ENCODE results near the gene KCNK10. TPM values are rescaled to one million over a fixed set of nuclear protein-coding genes. Genes with fewer than 3 reads are reported as not detected.
A peak's percentile ranks its signal among the peaks of the same experiment; 100 is the strongest.

Gene KCNK10
- total RNA-seq, 2 donors from 2014 or later = not detected

GRCh38 chr14:88333036-88333435 lies 10.0 kb upstream of the KCNK10 start:
- H3K9me3 ChIP-seq (ENCODE audit: control insufficient read depth, low read length, poor library complexity, severe bottlenecking) = no peaks in the 10 kb centered on the region
- Mint-ChIP-seq H3K4me1 (no peaks in the 10 kb centered on the region), H3K27me3 (peaks cover 69% of the 10 kb centered on the region), H3K36me3 (ENCODE audit: low read depth) (peaks cover 3% of the 10 kb centered on the region), H3K4me3 (no peak overlapping the region), H3K27ac (no peak overlapping the region)
- DNase-seq (no peak), ATAC-seq (no peak)

GRCh38 chr14:88327497-88327896 lies 4.4 kb upstream of the KCNK10 start:
- no peak for DNase-seq
- Mint-ChIP-seq H3K4me1 (peaks cover 6% of the 10 kb centered on the region), H3K4me3 (no peak overlapping the region), H3K36me3 (ENCODE audit: low read depth) (peaks cover 2% of the 10 kb centered on the region), H3K27me3 (peaks cover 75% of the 10 kb centered on the region), H3K27ac (no peak overlapping the region)
- no peak for ATAC-seq
- H3K9me3 ChIP-seq (ENCODE audit: control insufficient read depth, low read length, poor library complexity, severe bottlenecking) = no peaks in the 10 kb centered on the region

DNA sequence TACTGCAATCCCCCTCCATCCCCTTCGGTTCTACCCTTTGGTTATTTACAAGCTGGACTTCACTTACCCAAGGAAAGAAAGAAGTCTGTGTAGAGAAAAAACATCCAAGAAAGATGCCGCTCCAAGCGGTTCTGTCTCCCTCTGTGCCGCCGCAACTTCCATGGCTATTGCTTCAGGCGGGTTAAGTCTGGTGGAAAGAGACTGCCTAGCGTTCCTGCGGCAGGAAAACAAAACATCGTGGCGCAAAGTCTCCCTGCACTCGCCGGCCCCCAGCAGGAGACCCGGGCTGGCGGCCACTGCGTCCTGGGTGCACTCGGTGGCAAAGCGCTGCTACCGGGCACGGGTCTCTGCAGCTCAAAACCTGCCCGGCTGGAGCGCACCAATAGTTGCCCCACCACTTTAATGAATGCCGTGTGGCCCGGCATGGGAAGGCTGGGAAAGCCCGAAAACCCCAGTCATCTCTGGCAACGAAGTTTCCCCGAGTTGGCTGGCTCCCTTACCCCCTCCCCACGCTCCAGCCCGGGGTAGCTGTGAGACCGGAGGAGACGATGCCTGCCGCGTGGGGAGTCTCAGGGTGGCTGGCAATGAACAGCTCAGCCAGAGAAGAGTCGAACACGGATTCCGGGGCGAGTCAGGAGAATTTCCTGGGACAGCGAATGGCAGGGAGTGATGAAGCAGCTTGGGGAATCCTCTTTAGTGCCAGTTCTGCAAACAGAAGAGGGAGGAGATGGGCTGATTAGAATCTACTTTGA lies 3.5 kb upstream of the KCNK10 start:
- peaks cover 2% of the 10 kb centered on the region for H3K36me3 Mint-ChIP-seq (ENCODE audit: low read depth)
- DNase-seq (no peak), ATAC-seq (no peak)
- peaks cover 6% of the 10 kb centered on the region for H3K4me1 Mint-ChIP-seq
- peaks cover 70% of the 10 kb centered on the region for H3K27me3 Mint-ChIP-seq
- no peaks in the 10 kb centered on the region for H3K9me3 ChIP-seq (ENCODE audit: control insufficient read depth, low read length, poor library complexity, severe bottlenecking)
- H3K4me3 Mint-ChIP-seq = no peak overlapping the region
- no peak overlapping the region for H3K27ac Mint-ChIP-seq

GRCh38 chr14:88325883-88326282 lies 2.8 kb upstream of the KCNK10 start:
- Mint-ChIP-seq H3K27ac (no peak overlapping the region), H3K36me3 (ENCODE audit: low read depth) (peaks cover 2% of the 10 kb centered on the region), H3K27me3 (peaks cover 64% of the 10 kb centered on the region), H3K4me3 (no peak overlapping the region), H3K4me1 (peaks cover 6% of the 10 kb centered on the region)
- H3K9me3 ChIP-seq (ENCODE audit: control insufficient read depth, low read length, poor library complexity, severe bottlenecking) = no peaks in the 10 kb centered on the region
- ATAC-seq (no peak), DNase-seq (no peak)

DNA sequence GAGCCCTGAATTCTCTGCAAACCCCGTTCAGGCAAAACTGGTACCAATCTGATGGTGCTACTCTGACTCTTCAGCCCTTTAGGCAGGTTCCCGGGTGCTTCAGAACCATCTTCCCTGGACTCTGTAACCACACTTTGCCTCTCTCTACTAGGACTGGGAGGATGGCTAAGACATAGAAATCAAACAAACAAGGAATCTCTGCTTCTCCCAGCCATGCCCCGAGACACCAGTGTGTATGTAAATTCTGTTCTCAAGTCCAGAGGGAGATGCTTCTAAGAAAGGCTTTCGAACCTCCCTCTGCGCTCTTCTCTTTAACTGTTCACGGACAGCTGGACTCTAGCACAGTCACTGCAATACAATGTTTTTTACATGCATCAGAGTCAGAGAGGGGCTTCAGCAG lies 1.9 kb upstream of the KCNK10 start:
- Mint-ChIP-seq H3K36me3 (ENCODE audit: low read depth) (peaks cover 2% of the 10 kb centered on the region), H3K4me3 (no peak overlapping the region), H3K27ac (no peak overlapping the region), H3K4me1 (peaks cover 6% of the 10 kb centered on the region), H3K27me3 (peaks cover 57% of the 10 kb centered on the region)
- ATAC-seq (no peak), DNase-seq (no peak)
- no peaks in the 10 kb centered on the region for H3K9me3 ChIP-seq (ENCODE audit: control insufficient read depth, low read length, poor library complexity, severe bottlenecking)

GRCh38 chr14:88324491-88324890 lies 1.4 kb upstream of the KCNK10 start:
- DNase-seq = no peak
- Mint-ChIP-seq H3K27ac (no peak overlapping the region), H3K4me1 (peaks cover 6% of the 10 kb centered on the region), H3K36me3 (ENCODE audit: low read depth) (peaks cover 2% of the 10 kb centered on the region), H3K4me3 (no peak overlapping the region), H3K27me3 (peaks cover 53% of the 10 kb centered on the region)
- no peak for ATAC-seq
- H3K9me3 ChIP-seq (ENCODE audit: control insufficient read depth, low read length, poor library complexity, severe bottlenecking) = no peaks in the 10 kb centered on the region

GRCh38 chr14:88323523-88324199 lies 592 bp upstream of the KCNK10 start:
- ATAC-seq (no peak), DNase-seq (no peak)
- H3K4me1 Mint-ChIP-seq = peaks cover 6% of the 10 kb centered on the region
- H3K27me3 Mint-ChIP-seq = peaks cover 49% of the 10 kb centered on the region
- peak overlapping the region; percentile 79 for H3K4me3 Mint-ChIP-seq
- H3K9me3 ChIP-seq (ENCODE audit: control insufficient read depth, low read length, poor library complexity, severe bottlenecking) = no peaks in the 10 kb centered on the region
- peaks cover 2% of the 10 kb centered on the region for H3K36me3 Mint-ChIP-seq (ENCODE audit: low read depth)
- H3K27ac Mint-ChIP-seq = no peak overlapping the region

DNA sequence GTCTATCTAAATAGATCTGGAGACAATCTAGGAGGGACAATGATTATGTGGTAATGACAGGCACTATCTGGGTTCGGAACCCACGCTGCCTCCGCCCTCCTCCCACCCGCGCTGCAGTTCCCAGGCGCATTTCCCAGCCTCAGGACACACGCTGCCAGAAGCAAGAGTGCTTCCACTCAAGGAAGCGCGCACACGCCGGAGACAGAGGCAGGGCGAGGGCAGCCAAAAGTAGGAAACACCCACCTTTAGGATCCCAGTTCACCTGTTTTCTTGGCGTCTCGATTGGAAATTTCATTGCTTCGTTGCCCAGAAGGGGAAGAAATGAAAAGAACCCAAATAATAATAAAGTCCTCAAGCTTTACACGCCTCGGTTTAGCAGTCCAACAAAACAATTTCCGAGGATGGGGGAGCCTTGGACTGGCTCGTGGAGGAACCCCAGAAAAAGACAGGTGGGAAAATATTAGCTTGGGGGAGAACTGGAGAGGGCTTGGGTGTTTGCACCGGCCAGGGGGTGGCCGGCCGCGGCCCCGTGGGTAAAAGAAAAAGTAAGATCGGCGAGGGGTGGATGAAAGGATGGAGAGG lies 474 bp downstream of the KCNK10 start:
- Mint-ChIP-seq H3K27me3 (peaks cover 39% of the 10 kb centered on the region), H3K36me3 (ENCODE audit: low read depth) (peaks cover 2% of the 10 kb centered on the region), H3K4me3 (no peak overlapping the region), H3K4me1 (peaks cover 6% of the 10 kb centered on the region), H3K27ac (no peak overlapping the region)
- ATAC-seq (no peak), DNase-seq (no peak)
- H3K9me3 ChIP-seq (ENCODE audit: control insufficient read depth, low read length, poor library complexity, severe bottlenecking) = no peaks in the 10 kb centered on the region

DNA sequence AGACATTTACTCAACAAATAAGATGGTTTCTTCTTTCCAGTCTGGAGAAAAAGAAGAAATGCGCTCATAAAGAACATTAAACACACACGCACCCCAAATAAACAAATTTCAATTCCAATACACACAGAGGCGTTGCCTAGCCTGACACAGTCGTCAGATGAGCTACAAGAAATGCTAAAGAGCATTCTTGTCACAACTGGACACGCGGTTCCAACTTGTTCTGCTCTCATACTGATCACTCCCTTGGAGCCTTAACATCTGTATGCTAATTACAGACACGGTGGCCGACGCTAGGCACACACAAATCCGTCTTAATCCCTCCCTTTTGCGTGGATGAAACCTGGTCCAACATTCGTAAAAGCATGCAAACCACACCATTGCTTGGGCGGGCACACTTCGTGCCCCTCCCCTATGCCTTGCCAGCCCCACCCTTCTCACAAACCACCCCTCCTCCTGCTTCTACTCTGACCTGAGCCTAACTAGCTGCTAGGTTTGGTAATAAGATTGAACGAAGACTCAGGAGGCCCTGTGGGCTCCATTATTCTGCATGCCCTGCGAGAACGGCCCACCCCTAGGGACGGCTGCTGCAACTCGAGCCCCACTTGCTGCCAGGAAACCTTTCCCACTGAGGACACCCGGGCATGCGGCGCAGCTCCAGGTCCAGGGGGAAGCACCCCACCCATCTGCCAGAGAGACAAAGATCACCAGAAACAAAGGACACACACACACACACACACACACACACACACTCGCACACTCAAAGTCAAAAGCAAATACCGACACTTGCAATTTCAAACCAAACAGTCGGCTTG lies 1.2 kb downstream of the KCNK10 start:
- no peak overlapping the region for H3K27ac Mint-ChIP-seq
- no peak for DNase-seq
- ATAC-seq = no peak
- peaks cover 6% of the 10 kb centered on the region for H3K4me1 Mint-ChIP-seq
- H3K9me3 ChIP-seq (ENCODE audit: control insufficient read depth, low read length, poor library complexity, severe bottlenecking) = no peaks in the 10 kb centered on the region
- H3K4me3 Mint-ChIP-seq = no peak overlapping the region
- H3K36me3 Mint-ChIP-seq (ENCODE audit: low read depth) = no peaks in the 10 kb centered on the region
- peaks cover 32% of the 10 kb centered on the region for H3K27me3 Mint-ChIP-seq

DNA sequence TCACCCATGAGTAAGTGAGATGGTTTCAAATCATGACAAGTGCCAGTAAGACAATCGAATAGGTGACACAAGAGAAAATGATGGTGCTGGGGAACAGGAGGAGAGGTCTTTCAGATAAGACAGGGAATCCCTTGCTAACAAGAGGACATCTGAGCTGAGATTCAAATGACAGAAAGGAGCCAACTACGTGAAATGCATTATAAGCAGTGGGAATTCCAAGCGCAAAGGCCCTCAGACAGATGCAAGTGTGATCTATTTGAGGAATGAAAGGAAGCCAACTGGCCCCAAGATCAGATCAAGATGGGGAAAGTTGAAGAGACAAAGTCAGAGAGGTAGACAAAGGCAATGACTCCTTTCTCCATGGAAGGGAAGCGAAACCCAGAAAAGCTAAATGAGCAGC lies 4.7 kb downstream of the KCNK10 start:
- Mint-ChIP-seq H3K4me1 (peaks cover 4% of the 10 kb centered on the region), H3K27me3 (peaks cover 16% of the 10 kb centered on the region), H3K4me3 (no peak overlapping the region), H3K27ac (no peak overlapping the region), H3K36me3 (ENCODE audit: low read depth) (no peaks in the 10 kb centered on the region)
- no peaks in the 10 kb centered on the region for H3K9me3 ChIP-seq (ENCODE audit: control insufficient read depth, low read length, poor library complexity, severe bottlenecking)
- ATAC-seq = no peak
- DNase-seq = no peak

DNA sequence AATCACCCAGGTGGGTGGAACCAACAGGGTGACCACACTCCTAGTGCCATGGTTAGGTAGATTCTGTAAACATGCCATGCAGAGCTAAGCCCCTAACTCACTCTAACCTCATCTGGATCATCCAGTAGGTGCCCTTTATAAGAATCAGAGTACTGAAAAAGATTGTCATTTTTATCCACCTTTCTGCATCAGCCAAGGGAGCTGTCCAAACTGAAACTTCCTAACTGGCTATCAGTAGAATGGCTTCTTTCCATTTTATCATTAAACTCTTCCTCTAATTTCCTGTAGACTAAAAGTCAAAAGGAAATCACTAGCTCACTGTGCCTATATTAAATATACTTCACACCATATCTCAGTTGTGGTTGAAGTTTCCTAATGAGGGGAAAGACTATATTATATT lies 6.5 kb downstream of the KCNK10 start:
- DNase-seq (no peak), ATAC-seq (no peak)
- peaks cover 25% of the 10 kb centered on the region for H3K27me3 Mint-ChIP-seq
- H3K9me3 ChIP-seq (ENCODE audit: control insufficient read depth, low read length, poor library complexity, severe bottlenecking) = no peaks in the 10 kb centered on the region
- H3K4me3 Mint-ChIP-seq = no peak overlapping the region
- H3K4me1 Mint-ChIP-seq = no peaks in the 10 kb centered on the region
- H3K27ac Mint-ChIP-seq = no peak overlapping the region
- no peaks in the 10 kb centered on the region for H3K36me3 Mint-ChIP-seq (ENCODE audit: low read depth)

- Mint-ChIP-seq H3K4me3 (no peak overlapping the region), H3K36me3 (ENCODE audit: low read depth) (no peaks in the 10 kb centered on the region), H3K27me3 (peaks cover 33% of the 10 kb centered on the region), H3K4me1 (no peaks in the 10 kb centered on the region), H3K27ac (no peak overlapping the region)
- H3K9me3 ChIP-seq (ENCODE audit: control insufficient read depth, low read length, poor library complexity, severe bottlenecking) = no peaks in the 10 kb centered on the region
- ATAC-seq (no peak), DNase-seq (no peak)
These were observed 10.8 kb downstream of the KCNK10 start for GRCh38 chr14:88312257-88312656.

DNA sequence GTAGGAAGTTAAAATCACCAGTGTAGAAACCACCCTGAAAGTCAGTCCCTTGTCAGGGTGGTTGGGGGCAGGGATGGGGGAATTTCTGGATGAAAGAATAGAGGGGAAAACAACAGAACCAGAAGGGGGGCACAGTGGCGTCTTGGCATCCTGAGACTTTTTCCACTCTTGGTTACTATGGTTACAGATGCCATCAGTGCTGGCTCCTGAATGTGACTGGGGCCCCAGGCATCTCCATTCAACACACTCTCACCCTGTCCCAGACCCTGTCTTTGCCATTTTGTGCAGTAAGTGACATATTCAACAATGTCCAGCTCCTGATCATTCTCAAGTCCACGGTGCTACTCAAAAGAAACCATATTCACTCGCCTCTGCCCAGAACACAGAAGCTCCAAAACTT lies 11.3 kb downstream of the KCNK10 start:
- Mint-ChIP-seq H3K4me1 (no peaks in the 10 kb centered on the region), H3K27ac (no peak overlapping the region), H3K4me3 (no peak overlapping the region), H3K36me3 (ENCODE audit: low read depth) (no peaks in the 10 kb centered on the region), H3K27me3 (peaks cover 38% of the 10 kb centered on the region)
- ATAC-seq (no peak), DNase-seq (no peak)
- no peaks in the 10 kb centered on the region for H3K9me3 ChIP-seq (ENCODE audit: control insufficient read depth, low read length, poor library complexity, severe bottlenecking)
